GM21576 (cell line): Measurements from ENCODE around the gene PACSIN2.

Experiments
- ATAC-seq: cut with Tn5 transposase; IDR thresholded peaks from one replicate; pipeline ENCODE4 v1.9.1; 2021; ENCODE audit warnings: mild to moderate bottlenecking, moderate library complexity; ENCODE audit not compliant: unreplicated experiment

Gene PACSIN2

DNA sequence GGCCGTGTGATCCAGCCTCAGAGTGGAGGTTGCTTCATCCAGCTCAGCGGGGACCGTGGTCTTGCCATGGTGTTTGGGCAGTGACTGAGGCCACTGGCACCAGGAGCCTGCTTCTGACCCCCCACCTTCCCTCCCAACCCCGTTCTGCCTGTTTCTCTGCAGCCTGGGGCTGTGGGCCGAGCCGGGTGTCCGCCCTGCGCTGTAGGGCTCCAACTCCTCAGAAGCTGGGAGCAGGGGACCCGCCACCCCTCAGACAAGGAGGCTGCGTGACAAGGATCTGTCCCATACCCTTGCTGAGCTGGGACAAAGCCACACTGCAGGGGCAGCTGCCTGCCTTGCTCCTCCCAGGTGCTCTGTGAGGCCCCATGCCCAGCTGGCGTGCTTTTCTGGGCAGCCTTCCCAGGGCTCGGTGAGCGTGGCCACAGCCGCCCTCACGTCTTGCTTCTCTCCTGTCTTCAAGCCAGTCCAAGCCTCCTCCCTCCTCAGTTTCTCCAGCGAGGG is 146.1 kb downstream of the PACSIN2 start:
- no peak for ATAC-seq

DNA sequence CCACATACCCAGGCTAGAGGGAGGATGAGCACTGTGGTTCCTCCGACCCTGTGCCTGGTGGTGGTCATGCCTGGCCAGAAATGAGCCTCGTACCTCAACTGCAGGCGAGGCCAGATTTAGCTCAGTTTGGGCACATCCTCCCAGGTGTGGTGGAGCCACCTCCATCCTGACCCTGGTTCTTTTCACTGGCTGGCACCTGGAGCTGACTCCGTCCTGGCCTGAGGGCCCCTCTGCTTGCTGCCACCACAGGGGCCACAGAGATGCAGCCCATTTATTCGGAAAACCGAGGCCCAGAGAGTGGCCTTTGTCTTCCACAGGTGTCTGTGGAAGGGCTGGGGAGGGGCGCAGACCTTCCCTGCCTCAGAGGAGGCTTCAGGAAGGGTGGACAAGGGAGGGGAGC is 148.8 kb downstream of the PACSIN2 start:
- ATAC-seq, result no peak

DNA sequence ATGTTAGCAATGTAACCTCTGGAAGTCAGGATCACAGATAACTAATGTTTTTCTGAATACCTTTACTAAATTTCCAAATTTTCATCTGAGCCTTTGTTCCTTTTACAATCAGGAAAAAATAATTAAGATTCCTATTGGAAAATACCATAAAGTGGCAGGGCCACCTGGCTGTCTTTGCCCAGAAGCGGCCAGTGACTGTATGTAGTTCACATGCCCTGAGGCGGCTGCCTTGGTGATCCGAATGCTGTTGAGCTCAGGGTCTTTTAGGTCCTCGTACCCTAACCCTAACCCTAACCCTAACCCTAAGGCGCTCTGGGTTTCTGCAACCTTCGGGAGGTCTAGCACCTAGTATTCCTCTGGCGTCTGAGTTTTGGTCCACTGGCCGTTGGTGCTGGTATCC is 149.4 kb downstream of the PACSIN2 start:
- ATAC-seq, result no peak

DNA sequence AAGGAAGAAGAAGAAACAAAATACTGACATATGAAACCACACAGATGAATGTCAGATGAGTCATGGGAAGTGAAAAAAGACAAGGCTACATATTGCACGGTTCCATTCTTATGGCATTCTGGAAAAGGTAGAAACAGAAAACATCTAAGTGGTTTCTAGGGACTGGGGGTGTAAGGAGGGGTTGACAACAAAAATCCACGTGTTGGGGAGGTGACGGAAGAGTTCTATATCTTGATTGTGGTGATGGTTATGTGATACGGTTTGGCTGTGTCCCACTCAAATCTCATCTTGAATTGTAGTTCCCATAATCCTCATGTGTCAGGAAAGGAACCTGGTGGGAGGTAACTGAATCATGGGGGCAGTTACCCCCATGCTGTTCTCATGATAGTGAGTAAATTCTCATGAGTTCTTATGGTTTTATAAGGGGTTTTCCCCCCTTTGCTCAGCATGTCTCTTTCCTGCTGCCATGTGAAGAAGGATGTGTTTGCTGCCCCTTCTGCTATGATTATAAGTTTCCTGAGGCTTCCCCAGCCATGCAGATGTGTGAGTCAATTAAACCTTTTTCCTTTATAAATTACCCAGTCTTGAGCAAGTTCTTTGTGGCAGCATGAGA is 151.5 kb downstream of the PACSIN2 start:
- ATAC-seq, result no peak

DNA sequence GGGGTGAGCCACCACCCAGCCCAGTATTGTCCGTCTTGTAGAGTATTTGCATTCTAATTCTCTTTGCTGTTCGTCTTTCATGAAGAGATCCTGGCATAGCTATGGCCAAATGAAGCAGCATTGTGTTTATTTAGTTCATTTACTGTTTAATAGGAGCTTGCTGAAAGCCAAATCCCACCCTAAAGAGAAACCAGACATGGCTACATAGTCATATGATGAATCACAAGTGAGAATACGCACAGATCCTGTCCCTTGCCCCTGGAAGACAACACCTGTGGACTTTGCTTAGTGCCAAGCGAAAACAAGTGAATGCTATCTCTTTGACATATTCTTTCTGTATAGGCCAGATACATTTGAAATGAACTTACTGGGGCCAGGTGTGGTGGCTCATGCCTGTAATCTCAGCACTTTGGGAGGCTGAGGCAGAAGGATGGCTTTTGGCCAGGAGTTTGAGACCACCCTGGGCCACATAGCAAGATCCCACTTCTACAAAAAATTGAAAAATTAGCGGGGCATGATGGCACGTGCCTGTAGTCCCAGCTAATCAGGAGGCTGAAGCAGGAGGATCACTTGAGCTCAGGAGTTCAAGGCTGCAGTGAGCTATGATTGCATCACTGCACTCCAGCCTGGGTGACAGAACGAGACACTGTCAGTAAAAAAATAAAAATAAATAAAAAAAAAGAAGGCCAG is 152.8 kb downstream of the PACSIN2 start:
- ATAC-seq, result no peak

DNA sequence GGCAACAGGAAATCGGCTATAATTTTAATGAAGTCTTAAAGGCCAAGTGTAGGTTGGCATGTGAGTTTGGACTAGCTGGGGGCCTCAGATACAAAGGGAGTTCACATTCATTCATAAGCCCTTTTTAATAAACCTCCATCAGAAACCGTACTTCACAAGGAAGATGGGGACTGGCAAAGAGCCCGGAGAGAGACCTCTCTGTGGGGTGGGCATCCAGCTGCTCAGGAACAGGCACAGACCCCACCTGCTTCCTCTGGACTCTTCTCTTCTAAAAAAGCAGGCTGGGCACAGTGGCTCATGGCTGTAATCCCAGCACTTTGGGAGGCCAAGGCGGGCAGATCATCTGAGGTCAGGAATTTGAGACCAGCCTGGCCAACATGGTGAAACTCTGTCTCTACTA is 154.0 kb downstream of the PACSIN2 start:
- ATAC-seq, result no peak

DNA sequence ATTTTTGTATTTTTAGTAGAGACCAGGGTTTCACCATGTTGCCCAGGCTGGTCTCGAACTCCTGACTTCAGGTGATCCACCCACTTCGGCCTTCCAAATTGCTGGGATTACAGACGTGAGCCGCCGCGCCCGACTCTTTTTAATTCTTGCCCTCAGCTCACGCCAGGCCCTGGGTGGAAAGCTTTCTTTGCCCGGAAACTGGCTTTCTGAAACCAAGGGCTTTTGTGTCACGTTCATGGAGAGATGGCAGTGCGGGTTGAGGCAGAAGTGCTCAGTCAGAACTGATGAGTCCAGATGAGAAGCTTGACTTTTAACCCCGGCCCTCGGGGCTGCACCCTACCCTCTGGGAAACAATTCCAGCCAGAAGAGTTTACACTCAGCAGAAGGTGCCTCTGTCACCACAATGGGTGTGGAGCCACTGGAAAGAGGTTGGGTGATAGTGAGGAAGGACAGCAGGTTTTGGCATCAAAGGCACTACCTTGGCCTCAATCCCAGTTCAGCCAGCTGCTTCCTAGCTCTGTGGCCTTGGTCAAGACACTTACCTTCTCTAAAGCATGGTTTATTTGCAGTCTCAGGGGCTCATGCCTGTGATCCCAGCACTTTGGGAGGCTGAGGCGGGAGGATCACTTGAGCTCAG is 157.0 kb downstream of the PACSIN2 start:
- no peak for ATAC-seq

DNA sequence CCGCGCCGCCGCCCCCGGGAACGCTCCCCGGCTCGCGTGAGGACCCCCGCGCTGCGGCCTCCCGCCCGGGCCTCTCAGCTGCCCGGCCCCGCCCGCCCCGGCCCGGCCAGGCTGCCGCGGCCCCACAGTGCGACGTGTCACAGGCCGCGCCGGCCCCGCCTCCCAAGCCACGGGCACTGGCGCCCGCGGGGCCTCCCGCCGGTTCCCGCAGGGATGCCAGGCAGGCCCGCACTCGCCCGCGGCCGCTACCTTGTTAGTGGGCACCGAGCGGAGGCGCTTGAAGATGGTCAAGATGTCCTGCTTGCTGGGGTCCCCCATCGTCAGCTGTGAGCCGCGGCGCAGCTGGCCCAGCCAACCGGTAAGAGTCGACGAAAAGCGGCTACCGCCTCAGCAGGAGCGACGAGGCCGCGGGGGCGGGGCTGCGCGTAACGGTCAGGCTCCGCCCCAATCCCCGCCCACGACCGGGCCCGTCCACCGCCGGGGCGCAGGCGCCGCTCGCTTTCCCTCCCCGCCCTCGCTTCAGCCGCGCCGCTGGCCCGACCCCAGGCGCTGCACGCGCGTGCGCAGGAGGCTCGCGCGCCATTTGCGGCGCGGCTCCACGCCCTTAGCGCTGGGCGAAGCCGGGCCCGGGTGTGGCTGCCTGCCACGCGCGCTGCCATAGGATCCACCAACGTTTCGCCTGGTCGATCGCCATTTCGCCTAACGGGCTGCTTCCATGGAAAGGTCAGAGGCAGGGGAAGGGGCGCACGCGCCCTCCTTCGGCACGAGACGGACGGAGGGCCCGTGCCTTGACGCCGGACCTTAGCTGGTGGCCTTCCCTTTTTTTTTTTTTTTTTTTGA is 157.9 kb downstream of the PACSIN2 start, which contains the start of gene ARFGAP3:
Gene ARFGAP3 (minus strand): TSS at position 409 of the 840 bp plus-strand sequence. CDS start 91 bp downstream, at position 318.
- peak; percentile 74 for ATAC-seq

DNA sequence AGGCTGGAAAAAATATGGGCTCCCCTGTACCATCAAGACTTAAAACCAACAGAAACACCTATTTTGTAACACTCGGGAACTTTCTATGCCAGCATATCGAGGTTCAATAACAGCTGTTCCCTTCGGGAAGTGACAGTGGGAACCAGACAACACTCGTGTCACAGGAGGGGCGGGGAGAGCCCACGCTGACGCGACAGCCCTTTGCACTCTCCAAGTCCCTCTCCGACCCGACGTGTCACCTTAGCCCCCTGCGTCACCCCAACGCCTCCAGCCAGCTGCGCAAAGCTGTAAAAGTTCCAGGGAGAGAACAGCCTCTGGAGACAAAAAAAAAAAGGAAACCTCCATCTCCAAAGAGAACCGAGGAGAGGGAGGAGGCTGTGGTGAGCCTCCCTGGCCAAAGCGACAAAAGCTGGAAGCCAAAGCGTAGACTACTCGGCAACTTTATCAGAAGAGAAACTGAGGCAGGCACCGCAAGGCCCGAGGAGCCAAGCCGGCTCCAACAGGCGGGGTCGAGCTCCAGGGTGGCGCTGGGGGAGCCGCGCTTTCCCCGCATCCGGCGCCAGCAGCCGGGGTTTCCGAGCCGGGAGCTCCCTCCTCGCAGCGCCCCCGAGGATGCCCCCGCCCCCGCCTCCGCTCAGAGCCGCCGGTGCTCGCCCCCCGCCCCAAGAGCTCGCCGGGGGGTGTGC is 158.6 kb downstream of the PACSIN2 start:
- ATAC-seq, result no peak

DNA sequence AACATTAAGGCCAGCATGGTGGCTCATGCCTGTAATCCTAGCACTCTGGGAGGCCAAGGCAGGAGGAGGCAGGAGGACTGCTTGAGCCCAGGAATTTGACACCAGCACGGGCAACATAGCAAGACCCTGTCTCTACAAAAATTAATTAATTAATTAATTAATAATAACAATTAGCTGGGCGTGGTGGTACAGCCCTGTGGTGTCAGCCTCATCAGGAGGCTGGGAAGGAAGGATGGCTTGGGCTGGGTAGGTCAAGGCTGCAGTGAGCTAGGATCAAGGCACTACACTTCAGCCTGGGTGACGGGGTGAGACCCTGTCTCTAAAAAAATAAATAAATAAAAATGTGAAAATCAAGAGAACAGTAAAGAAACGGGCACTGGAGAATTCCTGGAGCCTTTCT is 159.2 kb downstream of the PACSIN2 start:
- no peak for ATAC-seq

DNA sequence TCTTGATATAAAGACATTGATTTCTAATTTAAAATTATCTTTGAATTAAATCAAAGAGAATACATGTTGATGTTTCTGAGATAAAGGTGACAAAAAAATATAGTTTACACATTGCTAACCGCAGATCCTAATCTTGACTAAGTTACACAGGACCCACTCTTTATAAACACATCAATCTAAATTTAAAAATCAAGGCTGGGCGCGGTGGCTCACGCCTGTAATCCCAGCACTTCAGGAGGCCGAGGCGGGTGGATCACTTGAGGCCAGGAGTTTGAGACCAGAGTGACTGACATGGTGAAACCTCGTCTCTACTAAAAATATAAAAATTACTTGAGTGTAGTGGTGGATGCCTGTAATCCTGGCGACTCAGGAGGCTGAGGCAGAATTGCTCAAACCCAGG is 159.7 kb downstream of the PACSIN2 start:
- no peak for ATAC-seq

DNA sequence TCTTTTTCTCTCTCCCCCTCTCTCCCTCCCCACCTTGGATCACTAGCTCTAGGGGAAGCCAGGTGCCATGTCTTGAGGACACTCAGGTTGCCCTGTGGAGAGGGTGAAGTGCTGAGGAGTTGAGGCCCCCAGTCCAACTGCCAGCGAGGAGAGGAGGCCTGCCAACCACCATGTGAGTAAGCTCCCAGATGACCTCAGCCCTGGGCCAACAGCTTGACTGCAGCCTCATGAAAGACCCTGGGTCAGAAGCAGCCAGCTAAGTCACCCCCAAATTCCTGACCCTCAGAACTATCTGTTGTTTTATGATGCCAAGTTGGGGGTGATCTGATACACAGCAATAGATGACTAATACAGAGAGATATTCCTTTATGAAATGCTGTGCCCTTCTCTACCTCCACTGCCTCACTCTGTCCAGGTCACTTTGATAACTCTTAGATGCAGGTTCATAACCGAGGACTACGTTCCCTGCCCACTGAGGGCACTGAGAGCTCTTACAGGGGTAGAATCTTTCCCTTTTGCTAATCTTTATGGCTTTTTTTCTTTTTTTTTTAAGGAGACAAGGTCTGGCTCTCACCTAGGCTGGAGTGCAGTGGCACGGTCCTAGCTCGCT is 165.9 kb downstream of the PACSIN2 start:
- no peak for ATAC-seq

DNA sequence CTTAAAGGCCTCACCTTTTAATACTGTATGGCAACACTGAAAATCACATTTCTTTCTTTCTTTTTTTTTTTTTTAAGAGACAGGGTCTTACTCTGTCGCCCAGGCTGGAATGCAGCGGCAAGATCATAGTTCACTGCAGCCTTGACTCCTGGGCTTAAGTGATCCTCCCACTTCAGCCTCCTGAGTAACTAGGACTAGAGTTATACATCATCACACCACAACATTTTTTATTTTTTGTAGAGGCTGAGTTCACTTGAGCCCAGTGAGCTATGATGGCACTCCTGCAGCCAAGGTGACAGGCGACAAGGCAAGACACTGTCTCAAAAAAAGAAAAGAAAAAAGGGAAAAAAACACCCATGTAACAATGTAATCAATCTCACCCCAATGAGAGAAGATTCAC is 167.8 kb downstream of the PACSIN2 start:
- no peak for ATAC-seq

DNA sequence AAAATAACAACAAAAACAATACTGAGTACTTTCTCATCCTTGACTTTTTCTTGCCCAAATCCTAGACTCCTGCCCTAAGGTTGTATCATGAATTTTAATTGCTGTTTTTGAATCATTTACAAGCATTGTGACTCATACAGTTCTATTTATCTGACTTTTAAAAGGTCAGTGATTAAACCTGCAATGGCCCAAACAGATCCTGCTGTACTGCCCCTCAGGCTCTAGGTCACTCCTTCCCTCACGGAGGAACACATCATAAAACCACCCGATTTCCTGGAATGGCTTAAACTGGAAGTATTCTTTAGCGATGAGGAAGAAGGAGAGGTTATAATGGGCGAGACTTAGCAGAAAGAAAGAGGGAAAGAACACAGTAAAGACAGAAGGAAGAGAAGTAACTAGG is 170.2 kb downstream of the PACSIN2 start:
- no peak for ATAC-seq

DNA sequence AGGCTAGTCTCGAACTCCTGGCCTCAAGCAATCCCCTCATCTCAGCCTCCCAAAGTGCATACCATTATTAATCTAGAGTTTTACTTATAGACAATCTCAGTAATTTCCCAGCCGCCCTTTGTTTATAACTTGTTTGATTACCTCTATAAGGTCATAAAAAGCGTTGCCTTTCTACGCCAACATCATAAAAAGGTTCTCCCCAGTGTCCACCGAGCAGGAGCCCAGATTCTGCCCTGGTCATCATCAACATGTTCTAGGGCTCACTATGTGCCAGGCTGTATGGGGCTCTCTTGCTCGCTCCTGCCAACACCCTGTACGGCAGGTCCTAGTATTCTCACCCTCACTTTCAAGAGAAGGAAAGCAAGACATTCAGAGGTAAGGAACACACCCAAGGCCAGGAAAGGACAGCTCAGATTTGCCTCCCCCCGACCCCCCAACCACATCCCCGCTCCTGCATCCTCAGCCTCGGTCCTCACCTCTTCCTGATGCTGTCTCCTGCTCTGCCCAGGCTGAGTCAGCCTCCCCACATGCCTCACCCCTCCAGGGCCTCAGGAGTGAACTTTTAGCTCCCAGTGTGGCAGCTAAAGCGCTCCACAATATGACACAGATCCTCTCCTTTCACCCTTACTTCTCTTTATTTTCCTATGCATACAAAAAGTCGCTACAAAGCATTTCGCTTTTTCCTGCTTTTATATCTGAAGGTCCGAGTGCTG is 172.1 kb downstream of the PACSIN2 start:
- no peak for ATAC-seq

DNA sequence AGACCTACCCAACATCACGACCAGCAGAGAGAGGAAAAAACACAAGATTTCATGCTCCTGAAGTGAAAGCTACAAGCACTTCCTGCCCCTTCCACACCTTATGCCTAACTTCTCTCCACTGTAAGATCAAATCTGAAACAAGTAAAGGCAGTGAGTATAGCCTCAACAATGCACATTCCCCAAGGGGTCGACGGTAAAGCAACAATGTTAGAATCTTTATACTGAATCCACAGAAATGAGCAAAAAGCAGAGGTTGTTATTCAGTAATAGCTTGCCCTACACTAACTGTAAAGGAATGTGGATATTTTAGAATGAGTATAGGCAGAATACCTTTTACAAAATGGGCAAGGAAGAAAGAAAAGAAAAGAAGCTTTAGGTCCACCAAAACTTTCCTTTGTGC is 173.5 kb downstream of the PACSIN2 start:
- ATAC-seq, result no peak

DNA sequence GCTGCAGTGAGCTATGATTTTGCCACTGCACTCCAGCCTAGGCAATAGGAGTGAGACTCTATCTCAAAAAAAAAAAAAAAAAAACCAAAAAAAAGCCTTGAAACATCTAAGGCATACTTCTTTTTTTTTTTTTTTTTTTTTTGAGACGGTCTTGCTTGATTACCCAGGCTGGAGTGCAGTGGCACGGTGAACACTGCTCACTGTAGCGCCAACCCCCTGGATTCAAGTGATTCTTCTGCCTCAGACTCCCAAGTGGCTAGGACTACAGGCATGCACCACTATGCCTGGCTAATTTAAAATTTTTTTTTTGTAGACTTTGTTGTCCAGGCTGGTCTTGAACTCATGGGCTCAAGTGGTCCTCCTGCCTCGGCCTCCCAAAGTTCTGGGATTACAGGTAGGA is 177.4 kb downstream of the PACSIN2 start:
- ATAC-seq, result no peak

DNA sequence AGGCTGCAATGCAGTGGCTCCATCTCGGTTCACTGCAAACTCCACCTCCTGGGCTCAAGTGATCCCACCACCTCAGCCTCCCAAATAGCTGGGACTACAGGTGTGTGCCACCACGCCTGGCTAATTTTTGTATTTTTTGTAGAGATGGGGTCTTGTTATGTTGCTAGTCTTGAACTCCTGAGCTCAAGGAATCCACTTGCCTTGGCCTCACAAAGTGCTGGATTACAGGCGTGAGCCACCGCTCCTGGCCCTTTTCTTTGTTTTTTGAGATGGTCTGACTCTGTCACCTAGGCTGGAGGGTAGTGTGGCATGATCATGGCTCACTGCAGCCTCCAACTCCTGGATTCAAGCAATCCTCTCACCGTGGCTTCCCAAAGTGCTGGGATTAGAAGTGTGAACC is 178.9 kb downstream of the PACSIN2 start:
- ATAC-seq, result no peak

DNA sequence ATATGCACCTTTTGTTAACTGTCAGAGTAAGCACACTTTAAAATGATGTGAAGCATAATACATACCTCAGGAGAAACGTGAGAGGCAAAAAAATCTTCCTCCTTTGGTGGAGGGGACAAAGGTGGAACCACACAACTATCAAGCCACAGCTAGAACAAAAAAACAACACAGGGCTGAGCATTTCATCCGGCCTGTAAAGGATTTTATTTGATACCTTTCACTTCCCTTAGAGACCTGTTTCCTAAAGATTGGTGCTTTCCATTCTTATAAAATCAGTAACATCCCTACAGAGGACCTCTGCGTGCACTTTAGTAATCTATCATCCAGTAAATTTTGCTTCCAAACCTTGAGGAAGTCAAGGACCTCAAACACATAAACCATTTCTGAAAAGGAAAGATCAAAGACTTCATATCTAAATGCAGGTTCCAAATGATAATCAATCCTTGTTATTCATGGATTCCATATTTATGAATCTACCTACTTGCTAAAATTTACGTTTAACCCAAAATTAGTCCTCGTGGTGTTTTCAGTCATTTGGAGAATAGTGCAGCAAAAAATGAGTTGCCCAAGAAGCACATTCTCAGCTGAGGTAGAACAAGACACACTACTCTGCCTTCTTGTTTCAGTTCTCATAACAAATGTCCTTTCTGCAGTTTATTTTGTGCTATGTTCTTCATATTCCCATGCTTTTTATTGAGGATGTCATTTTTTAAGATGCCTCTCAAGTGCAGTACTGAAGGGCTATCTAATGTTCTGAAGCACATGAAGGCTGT is 180.6 kb downstream of the PACSIN2 start:
- no peak for ATAC-seq
